IPS-18a (cell line): ENCODE results near the gene PACSIN2.

Experiments
- H3K27ac ChIP-seq: one replicate; pipeline ENCODE4 v1.5.1; 2013; ENCODE audit warnings: low read length
- H3K27me3 ChIP-seq: one replicate; pipeline ENCODE4 v1.6.1; 2013; ENCODE audit warnings: mild to moderate bottlenecking, low read length; ENCODE audit not compliant: control insufficient read depth, insufficient read depth
- H3K36me3 ChIP-seq: one replicate; pipeline ENCODE4 v1.6.1; 2013; ENCODE audit warnings: low read depth, low read length; ENCODE audit not compliant: control insufficient read depth
- H3K4me1 ChIP-seq: one replicate; pipeline ENCODE4 v1.6.1; 2013; ENCODE audit warnings: low read depth, low read length; ENCODE audit not compliant: control insufficient read depth
- H3K4me3 ChIP-seq: one replicate; pipeline ENCODE4 v1.5.1; 2013; ENCODE audit warnings: low read length
- H3K9ac ChIP-seq: one replicate; pipeline ENCODE4 v1.6.1; 2013; ENCODE audit warnings: mild to moderate bottlenecking, low read length, moderate library complexity
- H3K9me3 ChIP-seq: one replicate; pipeline ENCODE4 v1.6.1; 2013; ENCODE audit warnings: low read depth, low read length; ENCODE audit not compliant: control insufficient read depth

The PACSIN2 gene

GRCh38 chr22:43008921-43009320, 6.0 kb downstream of the PACSIN2 start:
- Histone ChIP-seq H3K4me1 (peaks cover 20% of the 10 kb centered on the region), H3K9me3 (no peaks in the 10 kb centered on the region), H3K9ac (no peak overlapping the region), H3K27me3 (no peaks in the 10 kb centered on the region), H3K36me3 (no peaks in the 10 kb centered on the region), H3K27ac (no peak overlapping the region), H3K4me3 (no peak overlapping the region)

DNA sequence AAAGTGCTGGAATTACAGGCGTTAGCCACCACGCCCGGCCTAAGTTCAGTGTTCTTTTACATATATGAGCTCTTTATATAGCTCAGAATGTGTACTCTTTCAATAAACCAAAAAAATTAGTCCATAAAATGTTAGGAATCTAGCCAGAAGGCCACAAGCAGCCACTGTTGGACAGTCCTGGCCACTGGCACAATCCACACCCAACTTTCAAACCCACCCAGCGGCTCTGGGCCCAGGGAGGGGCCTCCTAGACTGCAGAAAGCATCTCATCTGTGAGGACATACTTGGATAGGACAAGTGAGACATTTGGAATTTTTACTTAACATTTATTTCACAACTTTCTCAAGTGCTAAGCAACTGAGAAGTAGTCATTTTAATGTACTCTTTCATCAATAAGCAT, 6.4 kb downstream of the PACSIN2 start:
- Histone ChIP-seq H3K36me3 (no peaks in the 10 kb centered on the region), H3K4me1 (peaks cover 16% of the 10 kb centered on the region), H3K4me3 (no peak overlapping the region), H3K9ac (no peak overlapping the region), H3K9me3 (no peaks in the 10 kb centered on the region), H3K27ac (no peak overlapping the region), H3K27me3 (no peaks in the 10 kb centered on the region)

- Histone ChIP-seq H3K27me3 (no peaks in the 10 kb centered on the region), H3K36me3 (no peaks in the 10 kb centered on the region), H3K27ac (no peak overlapping the region), H3K4me1 (peaks cover 15% of the 10 kb centered on the region), H3K9ac (no peak overlapping the region), H3K9me3 (no peaks in the 10 kb centered on the region), H3K4me3 (no peak overlapping the region)
Observed at GRCh38 chr22:43007519-43008102, 7.3 kb downstream of the PACSIN2 start.

DNA sequence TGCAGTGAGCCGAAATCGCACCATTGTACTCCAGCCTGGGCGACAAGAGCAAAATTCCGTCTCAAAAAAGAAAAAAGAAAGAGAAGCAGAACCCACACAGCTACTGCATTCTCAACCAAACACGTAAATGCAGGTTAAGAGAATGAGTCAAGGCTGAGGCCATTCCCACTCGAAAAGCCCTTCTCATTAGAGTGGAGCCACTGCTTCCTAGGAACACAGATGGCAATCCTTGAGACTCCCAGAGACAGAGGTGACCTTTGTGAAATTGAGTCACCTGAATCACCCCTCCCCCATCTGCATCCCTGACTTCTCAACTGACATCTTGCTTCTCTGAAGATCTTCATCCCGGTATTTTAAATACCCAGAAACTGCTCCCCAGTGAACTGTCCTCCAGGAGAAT, 8.2 kb downstream of the PACSIN2 start:
- Histone ChIP-seq H3K4me1 (peaks cover 23% of the 10 kb centered on the region), H3K4me3 (no peak overlapping the region), H3K27me3 (no peaks in the 10 kb centered on the region), H3K36me3 (no peaks in the 10 kb centered on the region), H3K9me3 (no peaks in the 10 kb centered on the region), H3K9ac (no peak overlapping the region), H3K27ac (no peak overlapping the region)

GRCh38 chr22:43006016-43006505, 8.9 kb downstream of the PACSIN2 start:
- Histone ChIP-seq H3K4me3 (no peak overlapping the region), H3K4me1 (peaks cover 27% of the 10 kb centered on the region), H3K36me3 (no peaks in the 10 kb centered on the region), H3K27me3 (no peaks in the 10 kb centered on the region), H3K9ac (no peak overlapping the region), H3K9me3 (no peaks in the 10 kb centered on the region), H3K27ac (no peak overlapping the region)

GRCh38 chr22:43005106-43005505, 9.8 kb downstream of the PACSIN2 start:
- H3K4me1 ChIP-seq, result peaks cover 33% of the 10 kb centered on the region

DNA sequence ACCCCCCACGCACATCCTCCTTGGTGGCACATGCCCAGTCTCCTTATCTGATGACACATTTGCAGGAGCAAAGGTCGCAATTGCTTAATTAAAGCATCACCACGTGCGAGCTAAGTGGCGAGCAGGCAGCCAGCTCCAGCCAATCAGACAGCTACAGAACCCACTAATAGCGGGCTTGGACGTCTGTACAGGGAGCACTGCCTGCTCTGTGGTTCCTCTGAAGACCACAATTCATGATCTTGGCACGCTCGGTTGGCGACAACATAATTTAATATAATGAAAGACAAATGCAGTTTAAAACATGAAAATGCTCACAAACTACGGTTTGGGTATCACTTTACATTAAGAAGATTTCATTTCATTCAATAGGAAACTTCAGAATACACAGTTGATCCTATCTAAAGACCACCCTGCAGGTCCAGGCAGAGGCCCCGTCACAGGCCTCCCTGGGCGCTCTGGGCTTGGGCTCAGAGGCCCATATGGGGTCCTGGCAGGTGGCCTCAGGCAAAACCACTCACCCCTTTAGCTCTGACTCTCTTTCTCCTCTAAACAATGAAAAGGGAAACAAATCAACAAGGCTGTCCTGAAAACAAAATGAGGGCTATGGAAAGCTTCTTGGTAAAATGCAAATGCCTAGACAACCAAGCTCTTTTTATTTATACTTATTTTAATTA, 10.4 kb downstream of the PACSIN2 start:
- no peak overlapping the region for H3K9ac ChIP-seq
- H3K4me1 ChIP-seq, result peaks cover 33% of the 10 kb centered on the region
- no peak overlapping the region for H3K27ac ChIP-seq
- no peaks in the 10 kb centered on the region for H3K27me3 ChIP-seq
- H3K4me3 ChIP-seq, result no peak overlapping the region
- H3K9me3 ChIP-seq, result no peaks in the 10 kb centered on the region
- no peaks in the 10 kb centered on the region for H3K36me3 ChIP-seq

More at GRCh38 chr22:43005106-43005505, 9.8 kb downstream of the PACSIN2 start:
- Histone ChIP-seq H3K27ac (no peak overlapping the region), H3K9ac (no peak overlapping the region), H3K4me3 (no peak overlapping the region), H3K27me3 (no peaks in the 10 kb centered on the region), H3K9me3 (no peaks in the 10 kb centered on the region), H3K36me3 (no peaks in the 10 kb centered on the region)

GRCh38 chr22:43002202-43002586, 12.8 kb downstream of the PACSIN2 start:
- Histone ChIP-seq H3K4me3 (no peak overlapping the region), H3K9ac (no peak overlapping the region), H3K27ac (no peak overlapping the region), H3K4me1 (peaks cover 28% of the 10 kb centered on the region), H3K9me3 (no peaks in the 10 kb centered on the region), H3K27me3 (no peaks in the 10 kb centered on the region), H3K36me3 (no peaks in the 10 kb centered on the region)

DNA sequence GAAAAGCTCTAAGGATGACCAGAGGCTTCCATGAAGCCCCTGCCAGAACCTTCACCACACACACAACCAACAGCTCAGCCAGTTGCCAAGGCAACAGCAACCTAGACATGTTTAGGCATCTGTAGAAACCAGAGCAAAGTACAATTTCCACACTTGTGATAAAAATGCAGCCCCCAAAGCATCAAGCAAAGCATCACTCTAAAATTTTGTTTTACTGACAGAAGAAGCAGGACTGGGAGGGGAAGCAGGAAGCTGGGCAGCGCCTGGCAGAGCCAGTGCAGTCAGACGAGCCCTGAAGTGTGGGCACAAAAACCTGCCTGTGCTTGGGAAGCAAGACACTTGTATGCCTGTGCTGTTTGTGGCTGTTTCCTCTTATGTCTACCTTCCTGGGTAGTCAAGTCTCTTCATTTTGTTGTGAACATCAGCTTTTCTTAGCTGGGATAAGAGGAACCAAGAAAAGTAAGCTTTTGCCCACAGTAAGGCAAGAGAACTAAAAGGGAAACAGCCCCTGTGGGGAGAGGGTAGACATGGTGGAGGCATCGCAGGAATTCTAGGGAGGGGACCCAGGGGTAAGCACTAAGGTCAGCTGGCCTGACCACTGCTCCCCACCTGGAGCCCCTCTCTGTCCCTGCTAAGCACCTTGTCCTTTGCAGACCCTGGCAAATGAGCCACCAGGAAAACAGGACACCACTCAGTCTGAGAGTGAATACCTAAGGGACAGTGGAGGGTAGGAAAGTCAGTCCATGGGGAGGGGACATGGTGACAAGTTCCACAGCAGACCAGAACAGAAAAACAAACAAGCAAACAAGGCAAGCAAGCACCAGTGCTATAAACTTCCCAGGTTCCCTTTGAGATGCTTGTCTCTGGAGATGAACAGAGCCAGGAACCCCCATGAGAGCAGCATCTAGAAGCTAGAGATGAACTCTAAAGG, 13.4 kb downstream of the PACSIN2 start:
- Histone ChIP-seq H3K9ac (no peak overlapping the region), H3K27me3 (no peaks in the 10 kb centered on the region), H3K27ac (no peak overlapping the region), H3K4me3 (no peak overlapping the region), H3K9me3 (no peaks in the 10 kb centered on the region), H3K36me3 (no peaks in the 10 kb centered on the region), H3K4me1 (peaks cover 23% of the 10 kb centered on the region)

GRCh38 chr22:43000441-43001175, 14.3 kb downstream of the PACSIN2 start:
- Histone ChIP-seq H3K4me1 (peaks cover 23% of the 10 kb centered on the region), H3K36me3 (no peaks in the 10 kb centered on the region), H3K9ac (no peak overlapping the region), H3K27ac (no peak overlapping the region), H3K27me3 (no peaks in the 10 kb centered on the region), H3K9me3 (no peaks in the 10 kb centered on the region), H3K4me3 (no peak overlapping the region)

DNA sequence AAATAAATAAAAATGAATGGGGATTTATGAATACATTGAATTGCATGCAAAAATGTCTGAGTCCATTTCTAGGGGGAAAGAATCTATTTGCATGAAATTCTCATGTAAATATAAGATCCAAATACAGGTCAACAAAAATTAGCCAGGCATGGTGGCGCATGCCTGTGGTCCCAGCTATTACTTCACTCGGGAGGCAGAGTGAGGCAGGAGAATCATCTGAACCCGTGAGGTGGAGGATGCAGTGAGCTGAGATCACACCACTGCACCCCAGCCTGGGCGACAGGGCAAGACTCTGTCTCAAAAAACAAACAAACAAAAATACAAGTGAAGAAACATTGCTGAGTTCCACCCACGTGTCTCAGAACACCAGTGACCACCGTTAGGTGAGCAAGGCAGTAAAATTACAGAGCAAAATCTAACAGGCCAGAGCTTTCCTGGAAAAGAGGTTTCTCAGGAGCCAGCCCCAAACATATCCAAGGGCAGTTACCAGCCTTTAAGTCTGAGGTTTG, 17.3 kb downstream of the PACSIN2 start:
- no peaks in the 10 kb centered on the region for H3K27me3 ChIP-seq
- no peak overlapping the region for H3K4me3 ChIP-seq
- peaks cover 25% of the 10 kb centered on the region for H3K4me1 ChIP-seq
- no peaks in the 10 kb centered on the region for H3K9me3 ChIP-seq
- no peak overlapping the region for H3K27ac ChIP-seq
- no peaks in the 10 kb centered on the region for H3K36me3 ChIP-seq
- no peak overlapping the region for H3K9ac ChIP-seq
